Activated CD4-positive, alpha-beta T cell treated with anti-CD3 and anti-CD28 coated beads, Interleukin-2, amount 50 U/mL, for 4 hours (primary cell): ENCODE data around the gene AP1G2.

ENCODE experiments used
- DNase-seq, 2 experiments: peaks; one replicate each; pipeline ENCODE4 v3.0.0-alpha.2; 2020

The AP1G2 gene

GRCh38 chr14:23570806-23571483 lies 3.4 kb upstream of the AP1G2 start:
- no peak for DNase-seq

DNA sequence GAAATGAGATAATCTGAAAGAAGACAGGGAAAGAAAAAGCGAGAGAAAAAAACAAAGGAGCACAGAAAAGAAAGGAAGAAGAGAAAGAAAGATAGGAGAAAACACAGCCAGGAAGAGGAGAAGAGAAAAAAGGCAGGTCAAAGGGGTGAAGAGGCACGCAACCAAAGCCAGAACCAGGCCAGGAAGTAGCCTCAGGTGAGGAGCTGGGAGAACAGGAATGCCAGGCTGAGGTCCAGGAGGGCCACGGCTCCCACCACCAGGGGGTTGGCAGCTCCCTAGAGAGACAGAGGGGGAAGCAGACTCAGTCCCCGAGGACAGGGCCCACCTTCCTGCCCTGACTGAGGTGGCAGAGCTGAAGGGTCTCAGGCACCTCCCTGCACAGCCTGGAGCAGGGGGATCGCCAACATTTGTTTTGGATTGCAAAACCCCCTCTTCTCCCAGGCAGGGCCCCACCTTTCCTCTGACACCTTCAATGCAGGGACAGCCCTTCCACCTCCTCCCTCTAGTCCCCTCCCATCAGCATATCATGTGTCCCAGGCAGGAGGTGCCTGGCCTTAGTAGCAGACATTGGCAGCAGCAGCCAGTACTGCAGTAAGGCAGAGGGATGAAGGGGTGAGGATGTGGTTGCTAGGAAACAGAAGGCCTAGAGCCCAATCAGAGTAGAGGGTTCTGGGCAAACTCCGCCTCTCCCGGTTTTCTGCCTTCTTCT lies 2.0 kb upstream of the AP1G2 start:
- DNase-seq, result no peak

GRCh38 chr14:23568600-23569331 lies 1.2 kb upstream of the AP1G2 start:
- DNase-seq, result no peak

DNA sequence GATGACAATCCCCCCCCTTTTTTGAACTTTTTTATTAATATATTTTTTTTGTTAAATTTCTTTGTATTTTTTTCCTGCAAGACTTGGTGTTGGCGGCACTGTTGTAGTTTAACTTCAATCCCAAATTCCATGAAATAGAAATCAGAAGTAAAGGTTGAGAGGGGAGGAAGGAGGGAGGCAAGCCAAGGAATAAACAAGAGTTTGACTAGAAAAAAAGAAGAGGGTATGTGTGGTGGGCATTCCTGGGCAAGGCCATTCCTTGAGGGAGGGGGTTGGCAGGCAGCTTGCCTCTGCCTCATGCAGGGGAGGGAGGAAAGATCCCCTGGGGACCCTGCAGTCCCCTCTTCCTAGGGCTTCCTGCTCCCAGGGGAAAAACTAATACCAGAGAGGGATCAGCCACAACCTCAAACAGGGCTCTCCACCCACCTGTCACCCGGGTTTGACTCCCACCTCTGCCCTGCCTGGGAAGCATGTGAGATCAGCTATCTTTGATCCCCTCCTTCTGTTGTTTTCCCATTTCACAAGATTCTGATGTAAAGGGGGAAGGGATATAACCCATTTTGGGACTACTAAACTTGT lies 519 bp upstream of the AP1G2 start:
- DNase-seq, result no peak

DNA sequence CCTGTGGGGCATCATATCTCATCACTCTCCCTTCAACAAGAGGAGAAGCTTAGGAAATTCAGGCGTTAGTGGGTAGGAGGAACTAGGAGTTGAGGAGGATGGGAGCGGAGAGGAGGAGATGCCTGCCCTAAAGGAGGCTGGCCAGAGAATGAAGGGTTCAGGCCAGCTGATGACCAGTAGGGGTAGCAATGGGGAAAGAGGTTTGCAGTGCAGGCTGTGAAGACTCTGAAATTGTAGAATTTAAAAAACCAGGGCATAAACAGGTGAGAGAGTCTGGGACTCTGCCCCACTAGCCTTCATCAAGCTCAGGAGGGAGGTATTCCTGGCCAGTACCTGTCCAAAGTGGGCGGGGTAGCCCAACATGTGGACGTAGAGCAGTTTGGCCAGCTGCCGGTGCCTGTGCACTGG lies 809 bp downstream of the AP1G2 start:
- DNase-seq, result no peak

- no peak for DNase-seq
Measured at GRCh38 chr14:23566112-23566777, 1.3 kb downstream of the AP1G2 start.

- no peak for DNase-seq
Measured at GRCh38 chr14:23565626-23566025, 2.0 kb downstream of the AP1G2 start.

DNA sequence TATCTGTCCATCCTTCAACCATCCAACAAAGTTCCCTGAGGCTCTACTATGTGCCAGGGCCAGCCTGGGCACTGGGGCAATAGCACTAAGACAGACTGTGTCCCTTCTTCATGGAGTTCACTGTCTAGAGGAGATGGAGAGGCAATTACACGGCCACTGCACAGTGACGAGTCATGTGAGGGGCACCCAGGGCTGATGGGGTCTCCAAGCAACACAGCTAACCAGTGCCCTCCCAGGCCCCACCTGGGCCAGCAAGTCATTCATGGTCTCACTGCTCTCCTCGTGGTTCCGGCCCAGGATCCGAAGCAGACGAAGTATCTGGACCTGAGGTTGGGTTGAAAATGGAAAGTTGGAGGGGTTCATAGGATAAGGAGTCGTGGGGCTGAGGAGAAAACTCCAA lies 2.7 kb downstream of the AP1G2 start:
- DNase-seq, result no peak

GRCh38 chr14:23564181-23564812 lies 3.3 kb downstream of the AP1G2 start:
- DNase-seq, result no peak

GRCh38 chr14:23563473-23564180 lies 4.0 kb downstream of the AP1G2 start:
- no peak for DNase-seq

DNA sequence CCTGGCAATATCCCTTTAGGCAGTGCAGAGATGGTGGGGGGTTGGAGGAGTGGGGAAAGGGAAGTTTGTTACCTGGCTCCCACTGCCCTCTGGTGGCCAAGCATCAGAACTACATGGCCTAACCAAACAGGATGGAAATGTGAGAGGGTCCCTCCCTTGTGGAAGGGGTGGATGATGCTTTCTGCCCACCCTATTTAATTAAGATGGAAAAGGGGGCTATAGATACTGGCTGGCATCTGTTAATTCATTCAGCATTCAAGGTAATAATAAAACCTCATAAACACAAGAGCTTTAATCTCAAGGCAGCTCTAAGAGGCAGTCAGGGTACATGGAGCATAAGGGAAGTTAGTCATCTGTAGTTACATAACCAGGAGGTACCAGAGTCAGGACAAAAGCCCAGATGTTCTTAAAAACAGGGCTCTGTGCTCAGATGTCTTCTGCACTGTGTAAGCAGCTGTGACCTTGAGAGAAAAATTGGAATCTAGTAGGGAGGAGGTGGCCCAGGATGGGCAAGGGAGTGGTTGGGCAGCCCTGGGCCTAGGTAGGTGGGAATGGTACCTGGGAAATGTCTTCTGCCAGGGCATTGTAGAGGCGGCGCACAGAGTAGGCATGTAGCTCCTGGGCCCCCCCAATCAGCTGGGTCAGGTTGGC lies 4.6 kb downstream of the AP1G2 start:
- DNase-seq, result peak; percentile 48 to 54

- DNase-seq, result no peak
Measured at GRCh38 chr14:23561873-23562821, 5.4 kb downstream of the AP1G2 start.

- no peak for DNase-seq
Measured at GRCh38 chr14:23561259-23561658, 6.3 kb downstream of the AP1G2 start.

DNA sequence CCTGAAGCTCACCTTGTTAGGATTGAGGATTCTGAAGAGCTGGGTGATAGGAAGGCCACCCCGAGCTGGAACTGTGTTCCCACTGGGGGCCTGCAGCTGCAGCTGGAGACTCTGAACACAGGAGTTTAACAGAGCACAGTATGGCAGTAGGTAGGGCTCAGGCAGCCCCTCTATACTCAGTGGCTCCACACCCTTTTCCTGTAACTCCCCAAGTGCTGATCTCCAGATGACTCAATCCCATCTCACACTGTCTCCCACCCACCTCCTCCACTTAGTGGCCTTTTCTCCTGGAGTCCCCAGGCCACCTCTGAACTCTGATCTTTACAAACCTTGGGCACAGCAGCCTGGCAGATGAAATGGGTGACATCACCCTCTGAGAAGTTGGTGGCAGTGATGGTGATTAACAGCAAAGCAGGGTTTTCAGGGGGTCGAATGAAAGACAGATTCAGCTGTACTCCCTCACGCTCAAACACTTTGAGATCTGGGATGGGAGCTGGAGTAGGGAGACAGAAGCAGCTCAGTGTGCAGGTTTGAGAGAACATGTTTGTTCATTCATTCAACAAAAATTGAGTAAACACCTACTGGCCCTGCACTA lies 7.6 kb downstream of the AP1G2 start:
- DNase-seq, result no peak

GRCh38 chr14:23559010-23559925 lies 8.3 kb downstream of the AP1G2 start:
- peak; percentile 59 to 70 for DNase-seq

GRCh38 chr14:23558346-23559009 lies 9.1 kb downstream of the AP1G2 start:
- no peak for DNase-seq

GRCh38 chr14:23557946-23558345 lies 9.6 kb downstream of the AP1G2 start:
- DNase-seq, result no peak

DNA sequence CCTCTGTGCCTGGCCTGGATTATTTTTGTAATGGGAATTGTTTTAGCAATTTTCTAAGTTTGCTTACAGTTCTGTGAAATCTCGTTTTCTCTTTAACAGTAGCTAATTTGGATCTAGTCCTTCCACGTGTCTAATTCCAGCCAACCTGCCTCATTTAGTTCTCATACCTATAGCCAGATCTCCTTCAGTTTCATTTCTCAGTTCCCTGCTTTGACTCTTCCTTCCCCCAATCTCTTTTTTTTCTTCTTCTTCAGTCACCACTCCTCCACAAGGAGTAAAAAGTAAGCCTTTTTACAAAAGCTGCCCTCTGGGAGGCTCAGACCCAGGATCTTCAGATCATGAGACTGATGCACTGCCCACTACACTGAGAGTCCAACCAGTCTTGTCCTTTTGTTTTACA lies 10.1 kb downstream of the AP1G2 start:
- no peak for DNase-seq
